NB4 (cell line): ENCODE data around the gene OAS3.
A peak's percentile ranks its signal among the peaks of the same experiment; 100 is the strongest.

Experiments
- DNase-seq: peaks from one replicate; pipeline ENCODE4 v3.0.0; 2010; ENCODE audit warnings: low read depth
- H3K4me3 ChIP-seq: one replicate; pipeline ENCODE4 v1.5.1; 2011; ENCODE audit warnings: mild to moderate bottlenecking, low read depth, low read length, moderate library complexity
- CTCF ChIP-seq: IDR thresholded peaks from one replicate; pipeline ENCODE4 v1.5.1; 2012; ENCODE audit warnings: low read depth, low read length
- MYC ChIP-seq: IDR thresholded peaks from 2 replicates; pipeline ENCODE4 v1.6.1; 2011; ENCODE audit warnings: low read depth, low read length
- POLR2A ChIP-seq: IDR thresholded peaks from 2 replicates; pipeline ENCODE4 v1.6.1; 2011; ENCODE audit warnings: mild to moderate bottlenecking; ENCODE audit not compliant: insufficient read length; ENCODE audit errors: extremely low read depth
- TF ChIP-seq, protein P1 (sequence below): IDR thresholded peaks from 2 replicates; pipeline ENCODE4 v1.6.1; 2011; ENCODE audit warnings: low read depth, low read length

OAS3 gene

GRCh38 chr12:112964067-112964670 is 25.9 kb downstream of the OAS3 start:
- no peak for TF ChIP-seq POLR2A
- no peak for TF ChIP-seq CTCF
- TF ChIP-seq, protein P1, sequence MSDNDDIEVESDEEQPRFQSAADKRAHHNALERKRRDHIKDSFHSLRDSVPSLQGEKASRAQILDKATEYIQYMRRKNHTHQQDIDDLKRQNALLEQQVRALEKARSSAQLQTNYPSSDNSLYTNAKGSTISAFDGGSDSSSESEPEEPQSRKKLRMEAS = no peak
- TF ChIP-seq MYC = no peak
- no peak overlapping the region for H3K4me3 ChIP-seq
- no peak for DNase-seq

- no peak for TF ChIP-seq POLR2A
- no peak for TF ChIP-seq MYC
- TF ChIP-seq, protein P1 = no peak
- TF ChIP-seq CTCF = no peak
- H3K4me3 ChIP-seq = no peak overlapping the region
- no peak for DNase-seq
Measured at GRCh38 chr12:112964915-112965314, 26.6 kb downstream of the OAS3 start.

DNA sequence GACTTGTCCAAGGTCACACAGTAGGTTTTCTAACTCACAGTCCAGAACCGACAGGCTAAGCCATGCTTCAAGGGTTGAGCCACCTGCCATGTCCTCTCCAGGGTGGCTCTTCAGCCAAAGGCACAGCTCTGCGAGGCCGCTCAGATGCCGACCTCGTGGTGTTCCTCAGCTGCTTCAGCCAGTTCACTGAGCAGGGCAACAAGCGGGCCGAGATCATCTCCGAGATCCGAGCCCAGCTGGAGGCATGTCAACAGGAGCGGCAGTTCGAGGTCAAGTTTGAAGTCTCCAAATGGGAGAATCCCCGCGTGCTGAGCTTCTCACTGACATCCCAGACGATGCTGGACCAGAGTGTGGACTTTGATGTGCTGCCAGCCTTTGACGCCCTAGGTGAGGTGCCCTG is 27.4 kb downstream of the OAS3 start:
- DNase-seq = no peak
- H3K4me3 ChIP-seq = no peak overlapping the region
- TF ChIP-seq MYC (no peak), CTCF (no peak), POLR2A (no peak)
- TF ChIP-seq, protein P1 = no peak

- DNase-seq = no peak
- no peak overlapping the region for H3K4me3 ChIP-seq
- TF ChIP-seq CTCF (no peak), POLR2A (no peak), MYC (no peak)
- TF ChIP-seq, protein P1 = no peak
Measured at GRCh38 chr12:112967306-112967705, 29.0 kb downstream of the OAS3 start.

DNA sequence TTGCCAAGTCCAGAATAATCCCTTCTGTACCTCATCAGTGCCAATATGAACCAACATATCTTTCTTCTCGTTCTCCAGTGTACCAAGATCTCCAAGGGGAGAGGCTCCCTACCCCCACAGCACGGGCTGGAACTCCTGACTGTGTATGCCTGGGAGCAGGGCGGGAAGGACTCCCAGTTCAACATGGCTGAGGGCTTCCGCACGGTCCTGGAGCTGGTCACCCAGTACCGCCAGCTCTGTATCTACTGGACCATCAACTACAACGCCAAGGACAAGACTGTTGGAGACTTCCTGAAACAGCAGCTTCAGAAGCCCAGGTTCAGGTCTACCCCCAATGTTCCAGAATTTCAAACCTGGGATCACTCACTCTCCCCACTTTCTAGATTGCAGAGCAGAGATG is 29.6 kb downstream of the OAS3 start:
- DNase-seq = no peak
- H3K4me3 ChIP-seq = no peak overlapping the region
- no peak for TF ChIP-seq POLR2A

DNA sequence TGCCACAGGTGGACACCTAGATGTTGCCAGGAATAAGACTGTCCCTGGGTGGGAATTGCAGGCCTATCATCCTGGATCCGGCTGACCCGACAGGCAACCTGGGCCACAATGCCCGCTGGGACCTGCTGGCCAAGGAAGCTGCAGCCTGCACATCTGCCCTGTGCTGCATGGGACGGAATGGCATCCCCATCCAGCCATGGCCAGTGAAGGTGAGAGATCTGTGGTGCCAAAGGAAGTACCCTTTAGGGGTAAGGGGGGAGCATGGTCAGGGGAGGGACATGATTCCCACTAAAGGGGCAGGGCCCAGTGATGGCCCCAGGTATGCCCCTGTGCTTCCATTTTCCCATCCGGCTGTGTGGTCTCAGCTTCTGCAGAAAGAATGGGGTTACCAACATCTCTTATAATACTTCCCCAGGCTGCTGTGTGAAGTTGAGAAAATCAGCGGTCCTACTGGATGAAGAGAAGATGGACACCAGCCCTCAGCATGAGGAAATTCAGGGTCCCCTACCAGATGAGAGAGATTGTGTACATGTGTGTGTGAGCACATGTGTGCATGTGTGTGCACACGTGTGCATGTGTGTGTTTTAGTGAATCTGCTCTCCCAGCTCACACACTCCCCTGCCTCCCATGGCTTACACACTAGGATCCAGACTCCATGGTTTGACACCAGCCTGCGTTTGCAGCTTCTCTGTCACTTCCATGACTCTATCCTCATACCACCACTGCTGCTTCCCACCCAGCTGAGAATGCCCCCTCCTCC is 31.5 kb downstream of the OAS3 start:
- H3K4me3 ChIP-seq = no peak overlapping the region
- TF ChIP-seq, protein P1 = peak; percentile 36; the same call in 1 of the 2 replicates
- TF ChIP-seq MYC = no peak
- DNase-seq = no peak
